RWPE1 (cell line): Measurements from ENCODE around the gene MYH6.

Source experiments
- CTCF ChIA-PET: fragments of 350-600 bp; sonication (Branson Sonifier 250); formaldehyde crosslinking; extraction: SDS; loops from one replicate; lab custom pipeline; 2021; lab: Yijun Ruan, JAX
- POLR2A ChIA-PET: fragments of 400-600 bp; formaldehyde crosslinking; extraction: SDS; loops from one replicate; lab custom pipeline; 2020; ENCODE audit warnings: antibody characterized with exemption; ENCODE audit not compliant: low non-redundant PET; lab: Yijun Ruan, JAX
- DNase-seq: peaks from one replicate; pipeline ENCODE4 v3.0.0; 2012; ENCODE audit warnings: low spot score
- H3K27ac ChIP-seq: fragments of 450-650 bp; 2 replicates; pipeline ENCODE4 v1.5.1; 2017
- CTCF ChIP-seq: fragments of 450-650 bp; conservative IDR thresholded peaks from 2 replicates; pipeline ENCODE4 v1.5.1; 2017; ENCODE audit warnings: low read depth, mild to moderate bottlenecking

The MYH6 gene

GRCh38 chr14:23415821-23416778 lies 8.0 kb upstream of the MYH6 start:
- no peak for TF ChIP-seq CTCF
- CTCF ChIA-PET, result interaction anchor here (0.6 kb wide), 3 partner anchors 9 to 524 kb away, joined by 3 to 4 read pairs (median 3); no protein-coding TSS in a partner anchor
- H3K27ac ChIP-seq, result no peak overlapping the region
- POLR2A ChIA-PET, result no interaction called here
- DNase-seq, result no peak

- POLR2A ChIA-PET, result no interaction called here
- no peak overlapping the region for H3K27ac ChIP-seq
- no peak for TF ChIP-seq CTCF
- DNase-seq, result no peak
- CTCF ChIA-PET, result interaction anchor here (0.6 to 0.7 kb wide), 2 partner anchors 36 to 523 kb away, joined by 4 to 5 read pairs; no protein-coding TSS in a partner anchor
Measured at GRCh38 chr14:23414906-23415820, 7.1 kb upstream of the MYH6 start.

GRCh38 chr14:23414254-23414653 lies 6.2 kb upstream of the MYH6 start:
- ChIA-PET CTCF (interaction anchor here (0.7 kb wide), 1 partner anchor 35 kb away, joined by 5 read pairs; no protein-coding TSS in a partner anchor), POLR2A (no interaction called here)
- no peak overlapping the region for H3K27ac ChIP-seq
- DNase-seq, result no peak
- no peak for TF ChIP-seq CTCF

- ChIA-PET CTCF (interaction anchor here (1.7 kb wide), 1 partner anchor 34 kb away, joined by 5 read pairs; no protein-coding TSS in a partner anchor), POLR2A (no interaction called here)
- no peak for TF ChIP-seq CTCF
- DNase-seq, result no peak
- no peak overlapping the region for H3K27ac ChIP-seq
Measured at GRCh38 chr14:23413681-23414080, 5.6 kb upstream of the MYH6 start.

DNA sequence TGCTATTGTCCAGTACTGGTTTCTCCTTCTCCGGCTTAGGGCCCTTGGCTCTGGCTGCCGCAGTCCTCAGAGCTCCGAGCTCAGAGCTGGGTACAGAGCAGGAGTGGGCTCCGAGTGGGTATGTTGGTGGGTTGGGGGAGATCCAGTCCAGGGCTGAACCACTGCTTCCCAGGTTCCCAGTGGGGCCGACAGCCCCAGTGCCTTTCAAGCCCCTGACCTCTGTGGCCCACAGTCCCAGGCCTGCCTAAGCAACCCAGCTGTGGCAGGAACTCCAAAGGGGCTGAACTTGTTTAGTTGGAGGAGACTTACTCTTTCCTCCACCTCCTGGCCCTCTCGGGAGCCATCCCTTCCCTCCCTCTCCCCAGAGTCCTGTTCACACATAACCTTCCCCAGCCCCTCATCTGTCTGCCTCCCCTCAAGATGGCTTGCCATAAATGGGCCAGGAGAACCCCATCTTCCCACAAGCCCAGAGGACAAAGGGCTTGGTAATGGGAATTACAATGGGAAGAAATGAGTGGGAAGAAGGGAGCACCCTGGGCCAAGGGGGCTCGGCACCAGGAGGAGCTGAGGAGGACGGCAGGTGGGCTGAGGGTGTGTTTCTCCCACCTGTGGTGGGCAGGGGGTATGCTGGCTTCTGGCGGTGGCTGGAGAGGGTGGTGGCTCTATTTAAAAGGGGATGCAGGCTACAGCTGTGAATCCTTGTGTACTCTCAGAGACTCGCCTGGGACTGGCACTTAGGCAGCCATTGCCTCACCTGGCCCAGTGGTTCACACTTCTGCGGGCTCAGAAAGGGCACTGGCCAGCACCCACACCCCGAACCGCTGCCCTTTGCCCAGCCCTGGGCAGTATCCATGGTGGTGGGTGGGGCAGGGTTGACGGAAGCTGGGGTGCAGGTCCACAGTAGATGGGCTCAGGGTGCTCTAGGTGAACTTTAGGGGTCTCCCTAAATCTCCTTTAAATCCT lies 3.8 kb upstream of the MYH6 start:
- POLR2A ChIA-PET, result no interaction called here
- TF ChIP-seq CTCF, result no peak
- no peak overlapping the region for H3K27ac ChIP-seq
- no peak for DNase-seq
- CTCF ChIA-PET, result interaction anchor here (1.7 kb wide), 1 partner anchor 32 kb away, joined by 5 read pairs; no protein-coding TSS in a partner anchor
